H9 (cell line): Measurements from ENCODE around the gene LRRC74B. TPM values are rescaled to one million over a fixed set of nuclear protein-coding genes. Genes with fewer than 3 reads are reported as not detected.
A peak's percentile ranks its signal among the peaks of the same experiment; 100 is the strongest.

Source experiments
- DNase-seq: peaks from one replicate; pipeline ENCODE4 v3.0.0-alpha.2; 2017
- H2AFZ ChIP-seq: one replicate; pipeline ENCODE4 v1.6.1; 2013; ENCODE audit warnings: mild to moderate bottlenecking, low read length, control low read depth, moderate library complexity
- H2AK5ac ChIP-seq: 2 replicates; pipeline ENCODE4 v1.6.1; 2013; ENCODE audit warnings: low read length, control low read depth, mixed read lengths; ENCODE audit not compliant: insufficient read length
- H2BK120ac ChIP-seq: one replicate; pipeline ENCODE4 v1.6.1; 2013; ENCODE audit warnings: low read depth, mild to moderate bottlenecking, low read length, control low read depth, inconsistent platforms; ENCODE audit not compliant: poor library complexity, severe bottlenecking
- H2BK12ac ChIP-seq: 2 replicates; pipeline ENCODE4 v1.6.1; 2013; ENCODE audit warnings: low read length, control low read depth, mixed read lengths, low read depth; ENCODE audit not compliant: insufficient read length
- H2BK15ac ChIP-seq: 2 replicates; pipeline ENCODE4 v1.6.1; 2013; ENCODE audit warnings: low read depth, low read length, control low read depth
- H2BK20ac ChIP-seq: one replicate; pipeline ENCODE4 v1.6.1; 2013; ENCODE audit warnings: low read depth, mild to moderate bottlenecking, low read length, control low read depth, inconsistent platforms; ENCODE audit not compliant: poor library complexity, severe bottlenecking
- H2BK5ac ChIP-seq: 2 replicates; pipeline ENCODE4 v1.6.1; 2013; ENCODE audit warnings: low read length, control low read depth, mixed read lengths; ENCODE audit not compliant: insufficient read length
- H3K14ac ChIP-seq: 2 replicates; pipeline ENCODE4 v1.6.1; 2013; ENCODE audit warnings: low read length, control low read depth; ENCODE audit not compliant: insufficient read depth
- H3K18ac ChIP-seq: 2 replicates; pipeline ENCODE4 v1.6.1; 2013; ENCODE audit warnings: low read depth, mild to moderate bottlenecking, mixed read lengths, low read length, control low read depth; ENCODE audit not compliant: insufficient read length
- H3K23ac ChIP-seq: 2 replicates; pipeline ENCODE4 v1.6.1; 2013; ENCODE audit warnings: low read length, control low read depth, mixed read lengths, low read depth; ENCODE audit not compliant: insufficient read length
- H3K23me2 ChIP-seq: 2 replicates; pipeline ENCODE4 v1.6.1; 2013; ENCODE audit warnings: low read depth, mild to moderate bottlenecking, mixed read lengths, low read length, control low read depth; ENCODE audit not compliant: insufficient read length, poor library complexity, severe bottlenecking
- H3K27ac ChIP-seq: 2 replicates; pipeline ENCODE4 v1.5.1; 2013; ENCODE audit warnings: low read length, control low read depth, mixed read lengths, low read depth; ENCODE audit not compliant: insufficient read length
- H3K27me3 ChIP-seq: 2 replicates; pipeline ENCODE4 v1.6.1; 2013; ENCODE audit warnings: low read length, control low read depth, inconsistent platforms; ENCODE audit not compliant: insufficient read depth
- H3K4ac ChIP-seq: 2 replicates; pipeline ENCODE4 v1.6.1; 2013; ENCODE audit warnings: low read depth, mild to moderate bottlenecking, control low read depth, inconsistent platforms, low read length, moderate library complexity
- H3K4me1 ChIP-seq: 2 replicates; pipeline ENCODE4 v1.6.1; 2013; ENCODE audit warnings: low read length, control low read depth, inconsistent platforms; ENCODE audit not compliant: insufficient read depth
- H3K4me2 ChIP-seq: 2 replicates; pipeline ENCODE4 v1.6.1; 2013; ENCODE audit warnings: low read length, control low read depth, mixed read lengths; ENCODE audit not compliant: insufficient read length, insufficient read depth
- H3K56ac ChIP-seq: 2 replicates; pipeline ENCODE4 v1.6.1; 2013; ENCODE audit warnings: low read depth, mild to moderate bottlenecking, mixed read lengths, low read length, control low read depth; ENCODE audit not compliant: insufficient read length
- H3K79me1 ChIP-seq: 2 replicates; pipeline ENCODE4 v1.6.1; 2013; ENCODE audit warnings: low read depth, mild to moderate bottlenecking, moderate library complexity, low read length, control low read depth, inconsistent platforms; ENCODE audit not compliant: insufficient read depth, poor library complexity, severe bottlenecking
- H3K79me2 ChIP-seq: 2 replicates; pipeline ENCODE4 v1.6.1; 2013; ENCODE audit warnings: low read length, control low read depth, inconsistent platforms; ENCODE audit not compliant: insufficient read depth
- H3K9ac ChIP-seq: 2 replicates; pipeline ENCODE4 v1.6.1; 2013; ENCODE audit warnings: low read length, control low read depth, mixed read lengths; ENCODE audit not compliant: insufficient read length; ENCODE audit errors: extremely low read depth
- H3K9me3 ChIP-seq: one replicate; pipeline ENCODE4 v1.6.1; 2013; ENCODE audit warnings: low read depth, low read length, inconsistent platforms; ENCODE audit not compliant: control insufficient read depth
- H3T11ph ChIP-seq: one replicate; pipeline ENCODE4 v1.6.1; 2013; ENCODE audit warnings: mild to moderate bottlenecking, low read length, control low read depth, inconsistent platforms
- H4K20me1 ChIP-seq: one replicate; pipeline ENCODE4 v1.6.1; 2013; ENCODE audit not compliant: control insufficient read depth, insufficient read length, insufficient read depth
- H4K5ac ChIP-seq: 2 replicates; pipeline ENCODE4 v1.6.1; 2013; ENCODE audit warnings: low read depth, mild to moderate bottlenecking, mixed read lengths, low read length, control low read depth; ENCODE audit not compliant: insufficient read length
- H4K8ac ChIP-seq: replicated peaks from 2 replicates; pipeline ENCODE4 v1.6.1; 2013; ENCODE audit warnings: low read length, control low read depth, mixed read lengths, low read depth; ENCODE audit not compliant: insufficient read length
- H4K91ac ChIP-seq: 2 replicates; pipeline ENCODE4 v1.6.1; 2013; ENCODE audit warnings: low read depth, mild to moderate bottlenecking, moderate library complexity, mixed read lengths, low read length, control low read depth; ENCODE audit not compliant: insufficient read length
- H3K27ac Mint-ChIP-seq, 3 experiments: 2 replicates in 2 of 3; 3 replicates in 1 of 3; pipeline ENCODE4 v1.8.0; 2020 to 2021; ENCODE audit warnings: mixed read lengths in 3 of 3, mild to moderate bottlenecking in 1 of 3, moderate library complexity in 1 of 3
- H3K27me3 Mint-ChIP-seq: 2 replicates; pipeline ENCODE4 v1.8.0; 2021; ENCODE audit warnings: low read depth, mild to moderate bottlenecking, moderate library complexity, mixed read lengths
- H3K36me3 Mint-ChIP-seq, 3 experiments: 2 replicates in 2 of 3; 3 replicates in 1 of 3; pipeline ENCODE4 v1.8.0; 2020 to 2021; ENCODE audit warnings: low read depth in 3 of 3, mixed read lengths in 3 of 3; ENCODE audit not compliant: insufficient read depth in 1 of 3
- H3K4me1 Mint-ChIP-seq, 2 experiments: 2 replicates each; pipeline ENCODE4 v1.8.0; 2020; ENCODE audit warnings: mixed read lengths in 2 of 2
- H3K4me3 Mint-ChIP-seq, 2 experiments: 2 replicates in 1 of 2; 3 replicates in 1 of 2; pipeline ENCODE4 v1.8.0; 2020 to 2021; ENCODE audit warnings: mild to moderate bottlenecking in 2 of 2, mixed read lengths in 2 of 2, moderate library complexity in 1 of 2
- H3K9me3 Mint-ChIP-seq, 2 experiments: 2 replicates in 1 of 2; 3 replicates in 1 of 2; pipeline ENCODE4 v1.8.0; 2020; ENCODE audit warnings: mild to moderate bottlenecking in 2 of 2, mixed read lengths in 2 of 2, moderate library complexity in 1 of 2
- CTCF ChIP-seq: fragments of 200-600 bp; sonication (generic); conservative IDR thresholded peaks from 3 replicates; pipeline ENCODE4 v1.8.0; 2021; ENCODE audit warnings: antibody characterized with exemption, mild to moderate bottlenecking
- WGBS: extraction: QIAGEN DNeasy Blood & Tissue Kit; methylation state at CpG from one replicate; pipeline ENCODE4 v1.1.7; 2013; ENCODE audit warnings: missing lambda C conversion rate, low lambda C conversion rate, mixed read lengths; ENCODE audit not compliant: insufficient read length; ENCODE audit errors: extremely low coverage; 5-methylcytosine and 5-hydroxymethylcytosine counted together
- total RNA-seq: library from RNA; stranded (reverse); gene quantifications from 2 replicates; pipeline ENCODE4 v1.2.1, GENCODE V29; 2021

Gene LRRC74B
- total RNA-seq, 1 experiment from 2014 or later, result not detected

GRCh38 chr22:21022955-21023614 lies 22.7 kb upstream of the LRRC74B start:
- no peaks in the 10 kb centered on the region for H3K27me3 ChIP-seq
- no peaks in the 10 kb centered on the region for H3K79me2 ChIP-seq
- H2BK15ac ChIP-seq, result no peak overlapping the region
- no peak overlapping the region for H4K91ac ChIP-seq
- no peak overlapping the region for H3K4me2 ChIP-seq
- no peak overlapping the region for H2BK5ac ChIP-seq
- no peaks in the 10 kb centered on the region for H3K23me2 ChIP-seq
- H3K27ac ChIP-seq, result no peak overlapping the region
- no peak overlapping the region for H3K9ac ChIP-seq
- no peak overlapping the region for H2AK5ac ChIP-seq
- H3K79me1 ChIP-seq, result no peaks in the 10 kb centered on the region
- Mint-ChIP-seq H3K27ac (peak overlapping the region in 1 of 3 experiments; percentile 82; a peak in 3 of 7 replicates), H3K4me1 (peaks cover 3 to 10% of the 10 kb centered on the region in 2 experiments; a peak in 3 of 4 replicates), H3K36me3 (no peaks in the 10 kb centered on the region), H3K9me3 (peaks cover 6 to 8% of the 10 kb centered on the region in 2 experiments; a peak in 4 of 5 replicates), H3K27me3 (peaks cover 5% of the 10 kb centered on the region), H3K4me3 (no peak overlapping the region)
- DNase-seq, result no peak
- peak; percentile 34; the same call in 1 of the 3 replicates for TF ChIP-seq CTCF
- no peak overlapping the region for H4K5ac ChIP-seq
- H2BK120ac ChIP-seq, result no peak overlapping the region
- no peaks in the 10 kb centered on the region for H3K4me1 ChIP-seq
- WGBS, result no CpG with 5 or more reads among the region's 13 CpGs
- H3K23ac ChIP-seq, result no peak overlapping the region
- no peak overlapping the region for H3T11ph ChIP-seq
- no peaks in the 10 kb centered on the region for H4K20me1 ChIP-seq
- H4K8ac ChIP-seq, result no peak overlapping the region
- H2AFZ ChIP-seq, result no peak overlapping the region
- H3K4ac ChIP-seq, result no peak overlapping the region
- H2BK12ac ChIP-seq, result no peak overlapping the region
- no peak overlapping the region for H3K56ac ChIP-seq
- H3K14ac ChIP-seq, result no peak overlapping the region
- no peaks in the 10 kb centered on the region for H3K9me3 ChIP-seq
- no peak overlapping the region for H3K18ac ChIP-seq
- no peak overlapping the region for H2BK20ac ChIP-seq
